HEK293 (cell line): ENCODE data around the gene PPFIA4.

Source experiments
- BCL11A ChIP-seq: fragments of 450-650 bp; formaldehyde crosslinking; IDR thresholded peaks from 2 replicates; pipeline ENCODE4 v1.5.1; 2016; ENCODE audit warnings: low read depth, missing biosample characterization, missing genetic modification characterization
- CTCF ChIP-seq: fragments of 450-650 bp; formaldehyde crosslinking; IDR thresholded peaks from 2 replicates; pipeline ENCODE4 v1.5.1; 2016; ENCODE audit warnings: missing biosample characterization, missing genetic modification characterization
- IKZF3 ChIP-seq: fragments of 450-650 bp; IDR thresholded peaks from 2 replicates; pipeline ENCODE4 v1.5.0; 2018; ENCODE audit warnings: missing biosample characterization, mild to moderate bottlenecking, missing genetic modification characterization, moderate library complexity
- ZFP69B ChIP-seq: fragments of 450-650 bp; formaldehyde crosslinking; IDR thresholded peaks from 2 replicates; pipeline ENCODE4 v1.5.1; 2016; ENCODE audit warnings: missing biosample characterization, missing genetic modification characterization
- ZNF146 ChIP-seq: fragments of 450-650 bp; formaldehyde crosslinking; IDR thresholded peaks from 2 replicates; pipeline ENCODE4 v1.5.1; 2016; ENCODE audit warnings: missing biosample characterization, missing genetic modification characterization
- ZNF202 ChIP-seq: fragments of 450-650 bp; formaldehyde crosslinking; IDR thresholded peaks from 2 replicates; pipeline ENCODE4 v1.5.1; 2016; ENCODE audit warnings: missing biosample characterization, missing genetic modification characterization, borderline replicate concordance
- ZNF274 ChIP-seq, 2 experiments: fragments of 200-500 bp in 1 of 2; fragments of 450-650 bp in 1 of 2; sonication (Bioruptor generic) in 1 of 2; formaldehyde crosslinking in 1 of 2; IDR thresholded peaks; 2 replicates each; pipeline versions ENCODE4 v1.5.1 to v1.6.1; 2014 to 2016; ENCODE audit warnings: borderline replicate concordance in 1 of 2, inconsistent platforms in 1 of 2, low read length in 1 of 2, missing biosample characterization in 1 of 2, missing genetic modification characterization in 1 of 2
- ZNF423 ChIP-seq: fragments of 450-650 bp; formaldehyde crosslinking; IDR thresholded peaks from 2 replicates; pipeline ENCODE4 v1.5.1; 2016; ENCODE audit warnings: missing biosample characterization, missing genetic modification characterization
- ZNF549 ChIP-seq: fragments of 450-650 bp; IDR thresholded peaks from 2 replicates; pipeline ENCODE4 v1.5.1; 2018; ENCODE audit warnings: missing biosample characterization, missing genetic modification characterization, mild to moderate bottlenecking, inconsistent platforms, moderate library complexity
- ZNF600 ChIP-seq: fragments of 450-650 bp; formaldehyde crosslinking; IDR thresholded peaks from 2 replicates; pipeline ENCODE4 v1.5.1; 2016; ENCODE audit warnings: missing biosample characterization, missing genetic modification characterization
- ZNF677 ChIP-seq: fragments of 450-650 bp; IDR thresholded peaks from 2 replicates; pipeline ENCODE4 v1.5.0; 2018; ENCODE audit warnings: missing biosample characterization, mild to moderate bottlenecking, missing genetic modification characterization, moderate library complexity
- ZNF747 ChIP-seq: fragments of 450-650 bp; formaldehyde crosslinking; IDR thresholded peaks from 2 replicates; pipeline ENCODE4 v1.5.1; 2016; ENCODE audit warnings: missing biosample characterization, missing genetic modification characterization
- ZNF776 ChIP-seq: fragments of 450-650 bp; formaldehyde crosslinking; IDR thresholded peaks from 2 replicates; pipeline ENCODE4 v1.5.0; 2017; ENCODE audit warnings: missing biosample characterization, missing genetic modification characterization, borderline replicate concordance
- TF ChIP-seq, protein P1 (sequence below): fragments of 450-650 bp; formaldehyde crosslinking; IDR thresholded peaks from 2 replicates; pipeline ENCODE4 v1.5.1; 2016; ENCODE audit warnings: missing biosample characterization, missing genetic modification characterization

- TF ChIP-seq CTCF (tag by site-specific recombination): no peak
- no peak for TF ChIP-seq ZFP69B (tag by site-specific recombination)
- no peak for TF ChIP-seq IKZF3 (tag by site-specific recombination)
- TF ChIP-seq ZNF677: no peak
- no peak for TF ChIP-seq ZNF274 (IDR thresholded peaks at IDR 0.05; ENCODE audit: low read length)
- no peak for TF ChIP-seq ZNF274 (tag by site-specific recombination; IDR thresholded peaks at IDR 0.05; ENCODE audit: borderline replicate concordance)
- no peak for TF ChIP-seq ZNF202
- no peak for TF ChIP-seq ZNF146 (tag by site-specific recombination)
- no peak for TF ChIP-seq ZNF423
- no peak for TF ChIP-seq BCL11A (tag by site-specific recombination)
- no peak for TF ChIP-seq ZNF747
- no peak for TF ChIP-seq ZNF776
- no peak for TF ChIP-seq ZNF549 (tag by site-specific recombination)
- no peak for TF ChIP-seq ZNF600 (tag by site-specific recombination)
- TF ChIP-seq, protein P1, sequence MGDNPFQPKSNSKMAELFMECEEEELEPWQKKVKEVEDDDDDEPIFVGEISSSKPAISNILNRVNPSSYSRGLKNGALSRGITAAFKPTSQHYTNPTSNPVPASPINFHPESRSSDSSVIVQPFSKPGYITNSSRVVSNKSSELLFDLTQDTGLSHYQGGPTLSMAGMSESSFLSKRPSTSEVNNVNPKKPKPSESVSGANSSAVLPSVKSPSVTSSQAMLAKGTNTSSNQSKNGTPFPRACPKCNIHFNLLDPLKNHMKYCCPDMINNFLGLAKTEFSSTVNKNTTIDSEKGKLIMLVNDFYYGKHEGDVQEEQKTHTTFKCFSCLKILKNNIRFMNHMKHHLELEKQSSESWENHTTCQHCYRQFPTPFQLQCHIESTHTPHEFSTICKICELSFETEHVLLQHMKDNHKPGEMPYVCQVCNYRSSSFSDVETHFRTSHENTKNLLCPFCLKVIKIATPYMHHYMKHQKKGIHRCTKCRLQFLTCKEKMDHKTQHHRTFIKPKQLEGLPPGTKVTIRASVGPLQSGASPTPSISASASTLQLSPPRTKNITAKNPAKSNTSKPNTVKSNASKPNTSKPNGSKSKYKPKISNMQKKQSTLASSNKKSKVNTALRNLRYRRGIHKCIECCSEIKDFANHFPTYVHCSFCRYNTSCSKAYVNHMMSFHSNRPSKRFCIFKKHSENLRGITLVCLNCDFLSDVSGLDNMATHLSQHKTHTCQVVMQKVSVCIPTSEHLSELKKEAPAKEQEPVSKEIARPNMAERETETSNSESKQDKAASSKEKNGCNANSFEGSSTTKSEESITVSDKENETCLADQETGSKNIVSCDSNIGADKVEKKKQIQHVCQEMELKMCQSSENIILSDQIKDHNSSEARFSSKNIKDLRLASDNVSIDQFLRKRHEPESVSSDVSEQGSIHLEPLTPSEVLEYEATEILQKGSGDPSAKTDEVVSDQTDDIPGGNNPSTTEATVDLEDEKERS (tag by site-specific recombination): no peak
Observed at GRCh38 chr1:203076031-203076511, 49.8 kb downstream of the PPFIA4 start.
